Pons (tissue), 1 donor: Measurements from ENCODE around the gene OTOGL.
"Not testable (repeated sequence)": the region's sequence is repeated elsewhere in the genome, so short reads cannot be mapped to it uniquely, and the experiment has no call there.

Source experiments
- DNase-seq: peaks from one replicate; pipeline ENCODE4 v3.0.0-alpha.2; 2016; ENCODE audit warnings: low spot score

OTOGL gene

DNA sequence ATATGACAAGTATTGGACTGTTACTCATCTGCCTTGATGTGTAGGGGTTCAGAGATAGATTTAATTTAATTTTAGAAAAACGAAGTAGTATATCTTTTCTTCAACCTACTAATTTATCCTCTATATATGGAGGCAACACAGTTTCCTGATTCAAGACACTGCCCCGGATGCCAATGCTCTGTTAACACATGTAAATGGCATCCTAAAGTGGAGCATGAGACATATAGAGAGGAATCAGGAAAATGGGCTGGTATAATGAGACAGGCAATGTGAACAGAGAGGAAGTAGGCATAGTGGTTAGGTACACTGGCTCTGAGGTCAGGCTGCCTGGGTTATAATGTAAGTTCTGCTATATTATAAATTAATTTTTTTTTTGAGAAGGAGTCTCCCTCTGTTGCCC, 85.6 kb downstream of the OTOGL start:
- DNase-seq = no peak

DNA sequence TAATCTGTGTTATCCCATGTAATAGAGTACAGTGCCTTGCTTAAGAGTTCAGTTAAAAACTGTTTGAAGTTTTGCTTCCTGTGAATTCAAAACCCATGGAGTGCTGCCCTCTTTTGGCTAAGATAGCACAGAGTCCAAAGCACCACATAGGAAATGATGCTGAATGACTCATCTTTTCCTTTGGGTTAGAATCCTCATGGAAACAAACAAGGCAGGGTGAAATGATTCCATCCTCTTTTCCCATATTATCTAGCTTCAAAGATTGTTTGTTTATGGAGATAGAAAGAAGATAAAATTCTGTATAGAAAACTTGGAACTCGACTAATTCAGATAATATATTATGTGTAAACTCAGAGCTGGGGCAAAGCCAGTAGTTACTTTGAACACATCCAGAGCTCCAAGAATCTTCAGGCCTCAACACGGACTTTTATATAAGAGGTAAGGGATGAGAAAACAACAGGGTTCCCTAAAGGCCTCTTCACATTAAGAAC, 87.4 kb downstream of the OTOGL start:
- peak; percentile 82 for DNase-seq

DNA sequence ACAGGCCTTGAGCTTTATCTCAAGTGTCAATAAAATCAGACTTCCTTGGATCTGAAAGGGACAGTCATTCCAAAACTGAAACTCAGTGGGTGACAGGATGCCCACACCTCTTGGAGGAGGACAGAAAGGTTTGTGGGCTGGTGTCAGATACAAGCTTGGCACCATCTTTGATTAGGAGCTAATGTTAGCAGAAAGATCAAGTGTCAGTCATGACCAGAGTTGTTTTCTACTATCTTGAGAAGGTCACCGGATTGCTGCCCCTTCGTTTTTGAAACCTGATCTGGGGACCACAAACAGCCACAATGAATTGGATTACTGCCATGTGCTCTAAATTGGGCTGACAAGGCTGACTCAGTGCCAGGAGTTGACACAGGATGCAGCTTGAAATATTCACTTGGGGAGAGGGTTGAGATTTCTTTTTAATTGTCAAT, 88.3 kb downstream of the OTOGL start:
- no peak for DNase-seq

DNA sequence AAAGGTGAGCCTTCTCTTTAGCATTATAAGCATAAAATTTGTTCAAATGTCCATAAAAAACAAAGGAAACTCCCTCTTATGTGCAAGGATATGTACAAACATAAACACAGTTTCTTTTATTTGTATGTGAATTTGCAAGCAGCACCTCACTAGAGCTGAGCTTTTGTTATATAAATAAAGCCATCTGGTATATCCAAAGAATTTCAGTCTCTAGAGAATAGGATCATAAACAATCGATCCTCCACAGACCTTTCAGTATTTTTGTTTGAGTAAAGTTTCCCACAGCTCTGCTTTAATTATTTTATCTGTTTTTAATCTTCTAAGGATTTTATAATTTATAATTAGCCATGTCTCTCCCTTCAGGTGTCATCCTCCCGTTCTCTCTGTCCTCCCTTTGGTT, 89.2 kb downstream of the OTOGL start:
- DNase-seq = no peak

DNA sequence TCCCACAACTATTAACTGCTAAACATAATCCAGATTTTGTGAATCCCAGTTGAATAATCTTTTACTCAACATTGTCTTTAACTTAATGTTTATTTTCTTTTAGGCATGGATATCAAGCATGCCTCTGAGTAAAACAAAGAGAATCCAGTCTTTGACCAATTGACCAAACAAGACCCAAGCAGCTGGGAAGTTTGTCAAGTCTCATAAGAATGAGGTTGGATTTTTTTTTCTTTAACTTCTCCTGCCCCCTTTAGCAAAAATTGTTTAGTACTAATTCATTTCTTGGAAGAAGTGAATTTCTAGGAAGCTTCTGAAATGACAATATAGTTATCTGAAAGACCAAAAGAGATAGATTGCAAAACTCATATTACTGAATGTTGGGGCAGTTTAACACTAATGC, 89.9 kb downstream of the OTOGL start:
- DNase-seq = no peak

DNA sequence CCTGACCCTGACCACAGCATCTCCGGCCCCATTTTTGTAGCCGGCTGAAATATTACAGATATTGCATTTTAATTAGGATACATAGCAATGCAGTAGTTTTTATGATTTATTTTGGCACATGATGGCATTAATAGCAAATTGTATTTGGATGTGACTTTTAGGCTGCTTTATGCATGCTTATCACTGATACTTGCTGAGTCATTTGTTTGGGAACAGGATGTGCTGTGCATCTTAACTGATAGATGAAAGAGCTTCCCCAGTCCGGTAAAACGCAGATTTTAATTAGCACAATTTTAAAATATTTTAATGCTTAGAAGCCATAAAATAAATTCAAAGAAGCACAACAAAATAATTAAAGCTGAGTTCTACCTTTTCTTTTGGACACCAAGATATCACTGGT, 90.7 kb downstream of the OTOGL start:
- no peak for DNase-seq

DNA sequence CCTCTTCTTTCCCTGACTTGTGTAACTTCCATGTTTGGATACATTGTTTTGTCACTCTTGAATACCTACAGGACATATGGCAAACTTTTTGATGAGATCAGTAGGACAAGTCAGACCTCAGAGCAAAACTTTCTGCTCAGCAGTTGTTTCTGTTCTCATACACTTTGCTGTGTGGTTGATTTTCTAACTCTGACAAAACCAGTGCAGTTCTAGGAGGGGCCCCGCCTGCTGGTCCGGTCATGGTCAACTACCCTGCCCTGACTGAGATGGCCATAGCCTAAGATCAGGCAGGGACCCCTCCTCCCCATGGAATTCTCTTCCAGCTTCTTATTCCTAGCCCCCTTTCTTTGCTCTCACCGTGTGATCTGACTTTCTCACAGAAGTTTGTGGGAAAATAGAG, 92.8 kb downstream of the OTOGL start:
- DNase-seq = no peak

DNA sequence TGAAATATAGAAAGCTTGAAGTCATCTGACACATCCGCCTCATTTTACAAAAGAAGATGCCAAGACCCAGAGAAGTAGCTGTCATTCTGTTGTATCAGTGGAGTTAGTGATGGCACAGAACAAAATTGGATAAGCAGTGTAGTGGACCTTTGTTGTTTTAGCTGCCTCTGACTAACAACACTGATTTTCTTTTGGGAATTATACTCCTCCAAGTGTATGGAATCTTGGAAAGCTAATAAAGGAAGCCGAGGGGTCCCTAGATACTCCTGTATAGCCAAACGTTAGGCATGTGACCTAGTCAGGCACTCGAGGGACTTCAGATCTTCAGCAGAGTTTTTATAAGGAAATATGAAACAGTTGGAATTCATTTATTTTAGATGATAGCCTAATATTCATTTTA, 94.5 kb downstream of the OTOGL start:
- no peak for DNase-seq

DNA sequence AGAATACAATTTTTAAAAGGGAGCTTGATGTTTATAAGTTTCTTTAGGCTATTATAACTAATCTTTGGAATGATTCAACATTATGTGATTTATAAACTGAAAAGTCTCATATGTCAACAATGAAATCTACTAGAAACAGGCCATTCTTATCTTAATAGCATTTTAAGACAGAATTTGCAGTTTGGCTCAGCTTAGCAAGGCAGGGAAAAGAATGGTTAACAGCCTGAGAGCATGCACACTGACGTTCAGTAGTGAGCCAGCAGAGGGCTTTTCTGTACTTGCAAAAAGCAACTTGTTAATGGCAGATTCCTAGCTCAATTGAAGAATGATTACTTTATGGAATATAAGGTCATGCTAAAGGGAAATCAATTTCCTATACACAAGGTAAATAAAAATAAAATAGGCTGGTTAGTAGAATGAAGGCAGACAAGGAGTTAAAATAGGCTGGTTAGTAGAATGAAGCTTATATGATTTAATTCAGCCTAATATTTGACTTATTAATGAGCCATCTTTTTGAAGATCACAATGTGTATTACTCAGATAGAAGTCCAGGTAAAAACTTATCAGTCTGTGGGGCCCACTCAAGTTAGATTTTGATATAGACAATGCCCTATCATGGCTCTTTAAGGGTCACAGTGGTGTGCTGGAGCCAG, 95.9 kb downstream of the OTOGL start:
- no peak for DNase-seq

DNA sequence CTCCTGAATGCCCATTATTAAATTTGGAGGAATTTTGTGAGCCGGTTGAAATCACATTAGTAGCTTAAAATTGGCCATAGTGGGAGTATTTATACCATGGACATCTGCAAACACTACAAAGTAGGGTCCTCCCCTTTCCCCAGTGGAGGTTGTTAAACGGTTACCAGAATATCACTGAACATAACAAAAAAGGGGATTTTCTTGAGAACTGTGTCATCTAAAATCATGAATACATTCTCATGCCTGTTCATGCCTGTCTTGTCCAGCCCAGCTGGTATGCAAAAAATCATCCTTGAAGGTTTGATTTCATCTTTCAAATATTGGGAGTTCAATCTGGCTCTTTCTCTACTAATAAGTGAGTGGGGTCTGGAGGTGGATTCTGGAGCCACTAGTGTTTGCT, 96.4 kb downstream of the OTOGL start:
- DNase-seq = no peak

DNA sequence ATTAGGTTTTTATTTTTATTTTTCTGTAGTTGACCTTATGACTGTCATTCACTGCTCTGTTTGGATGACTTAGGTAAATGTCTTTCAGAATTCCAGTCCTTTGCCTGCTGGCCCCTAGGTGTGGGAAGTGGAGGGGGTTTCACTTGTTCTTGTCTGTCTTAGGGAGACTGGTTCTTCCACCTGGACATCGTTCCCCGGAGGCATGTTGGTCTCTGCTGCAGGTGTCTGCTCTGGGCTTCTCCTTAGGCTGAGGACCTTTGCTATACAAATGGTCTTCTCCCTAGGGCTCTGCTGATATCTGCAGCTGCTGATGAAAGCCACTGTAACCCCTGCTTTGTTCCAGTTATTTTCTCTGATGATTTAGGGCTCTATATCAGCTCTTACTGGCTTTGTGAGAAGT, 97.1 kb downstream of the OTOGL start:
- DNase-seq = no peak

DNA sequence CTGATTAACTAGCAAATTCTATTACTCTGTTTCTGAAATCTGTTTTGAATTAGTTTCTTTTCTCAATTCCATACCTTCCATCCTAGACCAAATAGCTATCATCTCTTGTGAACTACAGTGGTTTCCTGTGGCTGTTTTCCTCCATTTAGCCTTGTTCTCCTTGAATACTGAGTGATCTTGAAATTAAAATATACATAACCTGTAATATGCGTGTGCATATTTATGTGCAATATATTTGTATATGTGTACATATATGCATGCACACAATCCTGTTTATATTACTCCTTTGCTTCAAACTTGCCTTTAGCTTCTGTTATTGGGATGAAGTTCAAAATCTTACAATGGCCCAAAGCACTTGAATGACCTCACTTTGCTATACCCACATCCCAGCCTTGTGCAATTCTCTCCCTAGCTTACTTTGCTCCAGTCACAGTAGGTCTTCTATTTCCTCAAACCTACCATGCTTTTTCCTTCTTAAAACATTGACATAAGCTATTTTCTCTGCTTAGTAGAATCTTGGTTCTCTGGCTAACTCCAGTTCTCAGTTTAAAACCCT, 99.5 kb downstream of the OTOGL start:
- DNase-seq = no peak

DNA sequence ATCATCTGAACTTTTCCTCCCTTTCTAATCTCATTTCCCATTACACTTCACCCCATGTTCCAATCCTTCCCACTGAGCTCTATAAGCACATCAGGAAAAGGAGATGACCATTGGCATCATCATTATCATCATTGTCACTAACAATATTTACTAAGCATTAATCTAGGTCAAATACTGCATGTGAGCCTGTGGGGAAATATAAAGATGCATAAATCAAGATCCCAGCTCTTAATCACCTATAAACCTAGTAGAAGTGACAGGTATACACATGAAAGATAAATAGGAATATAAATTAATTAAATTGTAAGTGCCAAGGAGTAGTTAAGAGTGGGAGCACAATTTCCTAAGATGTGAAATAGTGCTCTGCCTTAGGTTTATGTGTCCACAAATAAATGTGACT, 100.6 kb downstream of the OTOGL start:
- DNase-seq = no peak

DNA sequence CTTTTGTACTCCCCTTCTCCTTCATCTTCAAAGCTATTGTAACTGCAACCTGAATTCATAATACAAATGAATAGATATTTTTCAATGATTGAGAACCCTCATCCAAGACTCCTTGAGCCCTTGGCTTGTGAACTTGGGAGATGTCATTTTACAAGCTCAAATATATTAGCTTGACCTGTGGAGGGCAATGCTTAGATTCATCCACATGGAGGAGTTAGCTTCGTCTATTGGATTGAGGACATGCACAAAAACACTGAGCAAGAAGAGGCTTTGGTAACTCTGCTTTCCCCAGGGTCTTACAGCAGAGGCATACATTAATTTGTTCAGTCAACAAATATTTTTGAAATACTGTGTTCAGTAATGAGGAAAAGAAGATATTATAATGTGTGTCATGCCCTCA, 101.1 kb downstream of the OTOGL start:
- no peak for DNase-seq

DNA sequence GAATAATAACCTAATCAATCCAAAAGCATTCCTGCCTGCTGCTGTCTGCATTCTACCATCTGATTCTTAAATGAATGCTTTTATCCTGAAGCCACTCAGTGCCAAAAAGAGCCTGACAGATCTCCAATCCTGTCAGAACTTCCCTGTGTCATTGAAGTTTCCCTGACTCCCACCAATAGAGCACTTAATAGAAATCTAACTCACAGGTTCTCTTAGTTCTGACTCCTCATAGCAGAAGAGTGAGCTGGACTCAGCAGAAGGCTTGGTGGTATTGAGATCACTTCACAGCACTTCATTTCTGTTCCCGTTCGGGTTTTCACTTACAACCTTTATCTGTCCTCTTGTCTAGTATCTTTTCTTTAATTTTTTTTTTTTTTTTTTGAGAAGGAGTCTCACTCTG, 102.6 kb downstream of the OTOGL start:
- DNase-seq = no peak

DNA sequence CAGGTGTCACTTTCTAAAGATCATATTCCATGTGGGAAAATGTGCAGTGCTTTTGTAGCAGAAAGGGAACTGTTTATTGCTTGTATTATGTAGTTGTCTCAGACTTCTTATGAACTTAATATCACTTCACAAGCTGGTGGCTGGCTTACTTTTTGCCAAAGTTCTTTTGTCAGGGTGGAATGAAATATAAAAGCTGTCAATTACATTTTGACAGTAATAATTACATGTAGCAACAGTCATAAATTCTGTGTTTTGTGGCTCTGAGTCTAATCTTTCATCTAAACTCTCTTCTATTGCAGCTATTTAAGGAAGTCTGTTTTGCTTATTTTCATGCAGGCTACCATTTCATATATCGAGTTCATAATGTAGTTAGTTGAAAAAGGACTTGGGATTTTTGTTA, 106.6 kb downstream of the OTOGL start:
- DNase-seq = no peak

DNA sequence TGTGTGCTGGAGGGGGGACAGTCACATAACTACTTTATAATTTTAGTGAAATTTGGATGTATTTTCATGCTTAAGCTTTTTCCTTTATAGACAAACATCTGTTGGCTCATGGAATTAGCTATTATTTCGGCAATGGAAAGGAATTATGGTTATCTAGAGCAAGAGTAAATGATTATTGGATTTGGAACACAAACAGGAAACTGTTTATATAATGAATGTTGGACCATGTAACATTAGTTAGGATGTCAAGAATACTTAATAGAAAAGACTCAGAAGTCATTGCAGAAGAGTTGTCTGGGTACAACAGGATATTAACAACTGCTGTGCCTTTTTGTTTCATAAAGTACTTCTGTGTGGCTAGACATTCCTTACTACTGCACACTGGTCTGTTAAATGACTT, 108.7 kb downstream of the OTOGL start:
- DNase-seq = no peak

DNA sequence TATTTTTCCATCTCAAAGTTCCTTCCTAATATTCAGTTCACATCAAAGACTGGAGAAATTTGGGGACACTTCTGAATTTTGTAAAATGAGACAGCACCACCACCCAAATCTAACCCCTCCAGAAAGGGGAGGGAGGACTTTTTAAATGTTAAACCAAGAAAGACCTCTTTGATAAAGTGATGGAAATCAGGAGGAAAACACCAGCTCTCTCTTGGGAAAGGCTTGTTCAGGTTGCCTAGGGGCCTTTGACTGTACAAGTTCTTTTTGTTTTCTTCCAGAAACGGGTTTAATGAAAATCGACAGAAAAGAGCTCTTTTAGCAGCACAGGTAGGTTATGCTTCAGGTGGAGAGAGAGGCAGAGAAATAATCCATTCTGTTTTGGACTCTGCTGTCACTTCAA, 112.3 kb downstream of the OTOGL start:
- no peak for DNase-seq

DNA sequence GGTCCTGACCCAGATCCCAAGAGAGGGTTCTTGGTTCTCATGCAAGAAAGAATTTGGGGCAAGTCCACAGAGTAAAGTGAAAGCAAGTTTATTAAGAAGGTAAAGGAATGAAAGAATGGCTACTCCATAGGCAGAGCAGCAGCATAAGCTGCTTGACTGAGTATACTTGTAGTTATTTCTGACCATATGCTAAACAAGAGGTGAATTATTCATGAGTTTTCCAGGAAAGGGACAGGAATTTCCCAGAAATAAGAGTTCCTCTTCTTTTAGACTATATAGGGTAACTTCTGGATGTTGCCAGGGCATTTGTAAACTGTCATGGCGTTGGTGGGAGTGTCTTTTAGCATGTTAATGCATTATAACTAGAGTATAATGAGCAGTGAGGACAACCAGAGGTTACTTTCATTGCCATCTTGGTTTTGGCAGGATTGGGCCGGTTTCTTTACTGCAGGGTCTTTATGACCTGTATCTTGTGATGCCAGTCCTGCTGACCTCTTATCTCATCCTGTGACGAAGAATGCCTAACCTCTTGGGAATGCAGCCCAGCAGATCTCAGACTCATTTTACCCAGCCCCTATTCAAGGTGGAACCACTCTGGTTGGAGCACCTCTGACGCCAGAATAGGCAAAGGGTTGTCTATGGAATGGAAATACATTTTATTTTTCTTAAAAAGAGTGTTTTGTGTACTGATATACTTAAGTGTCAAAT, 113.8 kb downstream of the OTOGL start:
- no peak for DNase-seq

DNA sequence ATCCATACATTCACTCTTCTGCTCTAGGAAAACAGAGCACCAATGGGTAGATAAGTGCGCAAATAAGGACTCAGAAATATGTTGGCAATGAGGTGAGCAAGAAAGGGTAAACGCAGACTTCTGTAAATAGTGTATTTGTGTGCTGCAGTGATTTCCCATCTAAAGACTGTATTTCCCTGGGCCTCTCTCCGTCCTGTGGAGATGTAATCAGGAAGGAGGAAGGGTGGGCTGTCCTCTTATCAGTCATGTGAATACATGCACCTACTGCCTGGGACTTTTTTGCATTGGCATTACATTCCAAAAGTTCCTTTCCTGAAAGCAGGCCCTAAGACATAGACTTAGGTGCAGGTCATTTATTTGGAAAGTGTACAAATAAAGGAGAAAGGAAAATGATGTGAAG, 114.5 kb downstream of the OTOGL start:
- DNase-seq = no peak

DNA sequence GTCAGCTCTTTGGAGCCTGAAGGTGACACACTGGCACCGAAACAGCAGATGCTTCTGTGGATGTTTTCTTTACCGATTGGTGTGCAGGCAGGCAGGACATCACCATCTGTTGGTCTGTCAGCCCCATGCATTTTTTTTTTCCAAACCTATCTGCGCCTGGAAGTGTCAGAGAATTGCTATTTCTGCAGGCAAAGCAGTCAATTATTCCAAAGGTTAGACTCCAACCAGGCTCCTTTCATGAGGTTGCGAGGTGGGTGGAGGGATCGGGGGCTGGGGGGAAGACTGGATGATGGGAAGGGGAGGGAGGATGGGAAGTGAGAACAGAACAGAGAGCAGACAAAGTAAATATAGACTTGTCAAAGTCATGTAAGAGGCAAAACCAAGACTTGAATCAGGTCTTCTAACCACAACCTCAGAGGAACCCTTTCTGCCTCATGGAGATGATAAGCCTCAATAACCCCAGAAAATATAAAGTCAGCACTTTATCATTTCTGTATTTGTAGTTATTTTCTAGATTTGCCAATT, 117.7 kb downstream of the OTOGL start:
- DNase-seq = no peak

DNA sequence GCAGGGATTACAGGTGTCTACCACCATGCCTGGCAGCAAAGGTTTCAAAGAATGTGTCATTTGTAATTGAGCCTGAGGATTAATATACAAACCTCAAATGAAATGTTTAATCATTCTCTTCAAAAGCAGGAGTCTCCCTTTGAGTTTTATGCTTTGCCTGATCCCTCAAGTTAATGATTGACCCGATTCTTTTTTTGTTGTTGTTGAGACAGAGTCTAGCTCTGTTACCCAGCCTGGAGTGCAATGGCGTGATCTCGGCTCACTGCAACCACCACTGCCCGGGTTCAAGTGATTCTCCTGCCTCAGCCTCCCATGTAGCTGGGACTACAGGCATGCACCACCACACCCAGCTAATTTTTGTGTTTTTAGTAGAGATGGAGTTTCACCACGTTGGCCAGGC, 119.6 kb downstream of the OTOGL start:
- DNase-seq = not testable (repeated sequence)

DNA sequence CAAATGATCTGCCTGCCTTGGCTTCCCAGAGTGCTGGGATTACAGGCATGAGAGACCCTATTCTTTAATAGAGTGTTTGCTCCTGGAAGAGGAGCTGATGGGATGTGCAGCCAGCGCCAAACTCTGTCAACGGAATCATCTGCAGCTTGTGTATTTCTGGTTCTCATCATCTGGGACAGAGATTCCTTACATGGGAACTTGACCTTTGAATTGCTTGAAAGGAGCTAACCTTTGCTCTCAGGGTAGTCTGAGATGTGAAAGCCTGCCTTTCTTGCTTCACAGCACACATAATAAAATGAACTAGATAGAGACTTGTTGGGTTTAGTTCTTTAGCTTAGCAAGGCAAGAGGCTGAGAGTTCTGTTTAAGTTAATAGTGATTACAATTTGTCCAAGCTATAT, 120.0 kb downstream of the OTOGL start:
- DNase-seq = no peak
